Measurements from ENCODE around the gene TAF1L. TPM values are rescaled to one million over a fixed set of nuclear protein-coding genes. Genes with fewer than 3 reads are reported as not detected.

Gene TAF1L
- total RNA-seq, 1 donor from 2014 or later = not detected

DNA sequence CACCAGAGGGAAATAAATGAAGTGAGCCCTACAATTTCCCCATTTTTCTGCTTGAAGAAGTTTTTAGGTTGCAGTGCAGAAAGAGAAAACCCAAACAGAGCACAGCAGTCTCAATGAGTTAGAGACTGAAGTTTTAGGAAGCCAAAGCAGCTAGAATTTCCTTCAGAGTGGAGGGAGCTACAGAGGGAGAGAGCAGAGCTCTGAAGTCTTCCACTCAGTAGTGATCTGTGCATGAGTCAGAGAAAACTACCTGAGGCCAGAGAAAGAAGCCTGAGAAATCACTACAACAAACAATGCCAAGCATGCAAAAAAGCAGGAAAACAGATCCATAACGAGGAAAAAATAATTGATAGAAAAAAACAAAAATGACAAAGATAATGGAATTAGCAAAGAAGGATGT is 44.6 kb downstream of the TAF1L start:
- H3K27ac Mint-ChIP-seq = no peak overlapping the region
- no peaks in the 10 kb centered on the region for H3K4me1 Mint-ChIP-seq (ENCODE audit: low read depth)
- no peaks in the 10 kb centered on the region for H3K9me3 Mint-ChIP-seq (ENCODE audit: low read depth)
- peaks cover 18% of the 10 kb centered on the region for H3K27me3 Mint-ChIP-seq
- H3K4me3 Mint-ChIP-seq (ENCODE audit: low read depth) = no peak overlapping the region
- no peak for TF ChIP-seq CTCF (IDR thresholded peaks at IDR 0.05; ENCODE audit: unreplicated experiment)
- DNase-seq (ENCODE audit: low spot score, unreplicated experiment) = no peak
- no peaks in the 10 kb centered on the region for H3K36me3 Mint-ChIP-seq (ENCODE audit: insufficient read depth)

GRCh38 chr9:32590476-32590875 is 45.0 kb downstream of the TAF1L start:
- no peaks in the 10 kb centered on the region for H3K36me3 Mint-ChIP-seq (ENCODE audit: insufficient read depth)
- no peak overlapping the region for H3K4me3 Mint-ChIP-seq (ENCODE audit: low read depth)
- no peaks in the 10 kb centered on the region for H3K9me3 Mint-ChIP-seq (ENCODE audit: low read depth)
- H3K27ac Mint-ChIP-seq = no peak overlapping the region
- no peak for DNase-seq (ENCODE audit: low spot score, unreplicated experiment)
- no peak for TF ChIP-seq CTCF (IDR thresholded peaks at IDR 0.05; ENCODE audit: unreplicated experiment)
- no peaks in the 10 kb centered on the region for H3K4me1 Mint-ChIP-seq (ENCODE audit: low read depth)
- peaks cover 22% of the 10 kb centered on the region for H3K27me3 Mint-ChIP-seq

DNA sequence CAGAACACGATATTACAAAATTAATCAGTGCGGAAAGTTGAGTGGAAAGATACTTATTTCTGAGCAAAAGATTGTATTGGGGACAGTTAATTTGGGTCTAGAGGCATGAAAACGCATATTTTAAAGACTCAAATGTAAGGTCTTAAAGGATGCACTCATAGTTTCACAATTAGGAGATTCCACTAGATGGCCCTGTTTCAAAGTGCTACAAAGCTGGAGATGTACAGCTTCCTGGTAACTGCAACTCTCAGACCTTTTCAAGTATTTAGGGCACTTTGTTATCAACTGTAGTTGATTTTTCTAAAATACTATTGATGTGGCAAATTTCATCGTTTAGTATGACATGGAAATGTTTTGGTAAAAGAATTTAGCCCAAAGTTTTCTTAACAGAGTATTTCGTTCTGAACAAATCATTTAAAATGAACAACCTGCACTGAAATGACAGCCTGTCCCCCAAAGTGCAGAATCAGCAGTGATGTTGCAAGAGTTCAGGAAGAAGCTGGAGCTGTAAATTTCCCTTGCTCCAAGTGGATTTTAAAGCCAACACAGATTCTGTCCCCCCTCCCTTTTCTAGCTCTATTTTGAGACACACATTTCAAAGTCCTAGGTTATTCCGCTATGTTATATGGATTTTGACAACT is 46.3 kb downstream of the TAF1L start:
- Mint-ChIP-seq H3K4me3 (ENCODE audit: low read depth) (no peak overlapping the region), H3K36me3 (ENCODE audit: insufficient read depth) (no peaks in the 10 kb centered on the region), H3K4me1 (ENCODE audit: low read depth) (no peaks in the 10 kb centered on the region), H3K9me3 (ENCODE audit: low read depth) (no peaks in the 10 kb centered on the region), H3K27me3 (peaks cover 30% of the 10 kb centered on the region), H3K27ac (no peak overlapping the region)
- DNase-seq (ENCODE audit: low spot score, unreplicated experiment) = no peak
- peak; percentile 56 for TF ChIP-seq CTCF (IDR thresholded peaks at IDR 0.05; ENCODE audit: unreplicated experiment)

DNA sequence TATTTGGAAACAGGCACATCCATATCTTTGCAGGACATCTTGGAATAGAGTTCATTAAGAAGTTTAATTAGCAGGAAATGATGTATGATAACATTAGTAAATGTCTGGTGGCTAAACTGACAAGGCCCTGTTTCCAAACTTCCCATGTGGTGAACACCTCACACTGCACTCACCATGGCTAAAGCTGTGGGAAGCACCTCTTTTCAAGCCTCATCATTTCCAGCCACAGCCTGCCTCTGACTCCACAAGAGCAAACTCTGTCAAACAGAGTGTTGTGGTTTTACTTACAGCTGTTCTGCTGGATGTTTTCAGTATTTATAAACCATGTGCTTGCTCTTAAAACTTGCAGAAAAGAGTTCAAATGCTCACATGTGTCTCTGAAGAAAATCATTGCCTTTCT is 47.6 kb downstream of the TAF1L start:
- Mint-ChIP-seq H3K4me1 (ENCODE audit: low read depth) (no peaks in the 10 kb centered on the region), H3K9me3 (ENCODE audit: low read depth) (no peaks in the 10 kb centered on the region), H3K27ac (no peak overlapping the region), H3K27me3 (peaks cover 30% of the 10 kb centered on the region), H3K4me3 (ENCODE audit: low read depth) (no peak overlapping the region), H3K36me3 (ENCODE audit: insufficient read depth) (no peaks in the 10 kb centered on the region)
- no peak for DNase-seq (ENCODE audit: low spot score, unreplicated experiment)
- peak; percentile 9 for TF ChIP-seq CTCF (IDR thresholded peaks at IDR 0.05; ENCODE audit: unreplicated experiment)

- Mint-ChIP-seq H3K27ac (no peak overlapping the region), H3K4me3 (ENCODE audit: low read depth) (no peak overlapping the region), H3K36me3 (ENCODE audit: insufficient read depth) (no peaks in the 10 kb centered on the region), H3K9me3 (ENCODE audit: low read depth) (no peaks in the 10 kb centered on the region), H3K27me3 (peaks cover 30% of the 10 kb centered on the region), H3K4me1 (ENCODE audit: low read depth) (peaks cover 7% of the 10 kb centered on the region)
- no peak for DNase-seq (ENCODE audit: low spot score, unreplicated experiment)
- TF ChIP-seq CTCF (IDR thresholded peaks at IDR 0.05; ENCODE audit: unreplicated experiment) = no peak
Measured at GRCh38 chr9:32584784-32585183, 50.7 kb downstream of the TAF1L start.

All from progenitor cell of endocrine pancreas (in vitro differentiated cells).